NCI-H748 (cell line): Measurements from ENCODE around the gene C5orf63.
A peak's percentile ranks its signal among the peaks of the same experiment; 100 is the strongest.
"Not testable (repeated sequence)": the region's sequence is repeated elsewhere in the genome, so short reads cannot be mapped to it uniquely, and the experiment has no call there.

Experiments
- DNase-seq: peaks from one replicate; lab custom pipeline; 2025; ENCODE audit not compliant: unreplicated experiment; lab: John Stamatoyannopoulos, UW

C5orf63 gene

GRCh38 chr5:127038550-127038949, 34.8 kb downstream of the C5orf63 start:
- no peak for DNase-seq

DNA sequence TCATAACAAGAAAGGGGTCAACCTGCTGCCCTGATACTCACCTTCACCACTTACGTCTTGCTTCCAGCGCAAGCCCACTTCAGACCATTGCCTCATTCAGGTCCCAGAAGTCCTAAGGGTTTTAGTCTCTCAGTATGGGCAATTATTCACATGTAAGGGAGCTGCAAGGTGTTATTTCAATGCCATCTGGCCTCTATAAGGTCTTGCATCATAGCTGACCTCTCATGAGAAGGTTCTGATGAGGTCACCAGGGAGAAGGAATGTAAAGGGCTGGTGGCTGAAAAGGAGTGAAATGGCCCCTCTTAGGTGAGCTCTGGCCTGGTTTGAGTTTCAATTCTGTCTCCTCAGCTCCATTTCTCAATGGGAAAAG, 41.5 kb downstream of the C5orf63 start:
- DNase-seq: no peak

DNA sequence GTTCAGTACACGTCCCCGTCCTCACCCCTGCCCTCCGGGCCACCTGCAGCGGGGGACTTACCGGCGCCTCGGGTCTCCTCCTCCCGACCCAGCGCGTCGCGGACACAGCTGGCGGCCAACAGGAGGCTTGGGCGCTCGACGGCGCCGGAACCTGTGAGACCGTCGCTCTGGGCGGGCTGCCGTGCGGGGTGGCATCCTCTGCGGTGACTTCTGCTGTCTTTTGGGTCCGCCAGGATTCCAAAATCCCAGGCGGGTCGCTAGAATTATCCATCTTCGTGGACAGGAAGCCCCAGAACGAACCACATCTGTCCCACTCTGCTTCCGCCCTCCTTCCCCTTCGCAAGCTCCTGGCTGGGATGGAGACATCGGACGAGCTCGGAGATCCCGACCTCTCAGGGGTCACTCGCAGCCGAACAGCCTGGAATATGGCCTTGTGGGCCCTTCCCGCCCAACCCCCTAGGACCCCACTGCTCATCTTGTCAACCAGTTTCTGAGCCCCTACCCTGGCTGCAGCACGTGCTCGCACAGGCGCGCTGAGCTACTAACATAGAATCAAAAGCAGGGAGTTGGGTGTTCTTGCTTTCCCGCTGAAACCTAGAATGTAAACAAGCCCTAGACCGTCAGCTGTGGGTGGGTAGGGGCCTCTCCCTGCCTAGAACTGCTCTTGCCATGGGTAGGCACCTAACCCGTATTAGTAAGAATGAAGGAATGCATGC, 42.0 kb downstream of the C5orf63 start:
- DNase-seq: peak; percentile 59

DNA sequence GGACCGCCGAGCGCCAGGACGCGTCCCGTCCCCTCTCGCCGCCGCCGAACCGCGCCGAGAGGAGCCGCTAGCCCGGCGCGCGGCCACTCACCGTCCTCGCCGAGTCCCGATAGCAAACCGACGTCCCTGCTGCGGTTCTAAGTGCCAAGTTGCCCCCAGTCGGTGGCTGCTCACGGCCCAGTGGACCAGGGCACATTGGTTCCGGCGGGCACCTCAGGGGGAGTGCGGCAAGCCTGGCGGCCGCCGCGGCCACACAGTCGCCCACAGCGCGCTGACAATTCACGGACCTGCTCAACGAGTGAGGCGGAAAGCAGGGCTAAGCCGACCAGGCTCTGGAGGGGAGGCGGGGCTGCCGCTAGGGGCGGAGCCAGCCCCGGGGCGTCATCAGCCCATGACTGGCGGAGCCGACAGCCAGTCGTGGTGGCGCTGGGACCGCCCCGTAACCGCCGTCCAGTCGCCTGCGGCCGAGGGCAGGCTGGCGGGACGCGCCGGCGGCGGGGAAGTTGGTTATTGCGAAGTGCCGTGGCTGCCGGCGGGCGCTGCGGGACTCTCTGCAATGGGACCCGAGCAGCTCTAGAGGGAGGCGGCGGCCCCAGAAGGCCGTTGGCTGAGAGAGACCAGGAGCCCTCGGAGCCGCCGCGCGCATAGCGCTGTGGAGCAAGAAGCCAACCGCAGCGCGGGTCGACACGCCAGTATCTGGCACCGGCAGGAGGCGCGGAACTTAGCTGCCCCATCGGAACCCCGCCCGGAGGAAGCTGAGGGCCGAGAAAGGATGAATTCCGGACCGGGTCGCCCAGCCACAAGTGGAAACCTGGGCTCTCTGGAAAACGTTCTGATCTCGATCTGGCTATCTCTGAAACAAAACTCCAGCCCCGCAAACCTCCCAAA, 42.8 kb downstream of the C5orf63 start, which contains the start of gene MARCHF3:
Gene MARCHF3, minus strand, starts transcription at position 300 of the 888 bp plus-strand sequence. CDS start 112,387 bp downstream, outside the sequence.
- DNase-seq: peak; percentile 97

GRCh38 chr5:127029581-127030258, 43.6 kb downstream of the C5orf63 start:
- DNase-seq: peak; percentile 91

DNA sequence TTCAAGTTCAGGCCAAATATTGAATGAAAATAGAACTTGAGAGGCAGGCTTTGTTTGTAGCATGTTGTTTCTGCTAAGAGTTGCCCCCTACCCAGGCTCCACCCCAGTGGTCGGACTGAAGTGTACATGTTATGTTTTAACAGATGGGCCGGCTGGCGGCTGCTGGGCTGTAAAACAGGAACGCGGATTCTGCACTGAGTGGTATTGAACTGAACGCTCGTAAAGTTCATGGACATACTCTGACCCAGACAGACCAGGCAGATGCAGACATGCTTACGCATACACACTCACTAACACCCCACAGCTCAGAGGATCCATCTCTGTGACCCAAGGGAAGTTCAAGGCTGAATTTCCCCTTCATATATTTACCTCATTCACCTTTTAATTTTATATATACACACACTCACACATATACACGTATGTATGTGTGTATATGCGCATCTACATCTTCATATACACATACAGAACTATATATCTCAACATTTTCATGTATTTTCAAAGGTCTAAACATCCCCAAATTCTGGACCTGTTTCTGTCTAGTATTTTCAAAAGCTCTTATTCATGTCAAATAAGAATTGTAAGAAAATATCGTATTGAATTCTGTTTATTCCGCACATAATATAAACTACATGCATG, 44.4 kb downstream of the C5orf63 start:
- DNase-seq: peak; percentile 84

DNA sequence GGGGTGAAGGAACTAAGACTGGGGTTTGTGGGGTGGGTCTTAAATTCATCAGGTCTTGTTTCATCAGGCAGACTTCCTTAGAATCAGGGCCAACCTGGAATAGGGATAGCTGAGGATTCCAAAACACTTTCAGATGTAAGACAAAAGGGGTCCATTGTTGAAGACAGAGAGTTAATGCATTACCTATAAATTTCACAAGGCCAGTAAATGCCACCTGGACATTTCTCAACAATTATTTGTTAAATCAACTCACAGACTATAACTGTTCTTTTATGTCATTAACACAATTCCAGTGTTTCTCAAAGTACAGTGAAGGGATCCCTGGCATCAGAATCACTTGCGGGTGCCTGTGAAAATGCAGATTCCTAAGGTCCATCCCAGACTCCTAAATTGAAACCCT, 45.8 kb downstream of the C5orf63 start:
- no peak for DNase-seq

DNA sequence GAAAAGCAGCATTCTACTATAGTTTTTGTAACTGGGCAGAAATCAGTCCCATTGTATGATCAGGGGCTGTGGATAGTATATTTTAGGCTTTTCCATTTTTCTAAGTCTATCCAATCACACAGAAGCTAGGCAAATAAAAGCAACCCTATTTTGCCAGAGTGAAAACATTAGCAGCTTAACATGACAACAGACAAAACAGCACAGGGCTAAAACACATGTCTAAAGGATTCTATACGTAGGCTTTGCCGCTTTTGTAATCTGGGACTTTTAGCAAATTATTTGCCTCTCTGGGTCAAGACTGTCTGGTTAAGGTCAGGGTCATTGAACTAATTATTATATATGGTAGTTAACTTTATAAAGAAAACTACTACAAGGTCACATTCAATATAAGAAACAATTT, 47.1 kb downstream of the C5orf63 start:
- DNase-seq: no peak

- no peak for DNase-seq
Measured at GRCh38 chr5:127025467-127025866, 47.8 kb downstream of the C5orf63 start.

GRCh38 chr5:127024821-127025220, 48.5 kb downstream of the C5orf63 start:
- DNase-seq: no peak

- not testable (repeated sequence) for DNase-seq
Measured at GRCh38 chr5:127023552-127024191, 49.6 kb downstream of the C5orf63 start.

GRCh38 chr5:127022846-127023245, 50.5 kb downstream of the C5orf63 start:
- peak; percentile 11 for DNase-seq

- no peak for DNase-seq
Measured at GRCh38 chr5:127019928-127020327, 53.4 kb downstream of the C5orf63 start.

DNA sequence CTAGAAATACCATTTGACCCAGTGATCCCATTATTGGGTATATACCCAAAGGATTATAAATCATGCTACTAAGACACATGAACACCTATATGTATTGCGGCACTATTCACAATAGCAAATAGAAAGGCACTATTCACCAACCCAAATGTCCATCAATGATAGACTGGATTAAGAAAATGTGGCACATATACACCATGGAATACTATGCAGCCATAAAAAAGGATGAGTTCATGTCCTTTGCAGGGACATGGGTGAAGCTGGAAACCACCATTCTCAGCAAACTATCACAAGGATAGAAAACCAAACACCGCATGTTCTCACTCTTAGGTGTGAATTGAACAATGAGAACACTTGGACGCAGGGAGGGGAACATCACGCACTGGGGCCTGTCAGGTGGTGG, 56.6 kb downstream of the C5orf63 start:
- not testable (repeated sequence) for DNase-seq

GRCh38 chr5:127015716-127016115, 57.6 kb downstream of the C5orf63 start:
- DNase-seq: no peak

- DNase-seq: no peak
Measured at GRCh38 chr5:127014573-127014972, 58.7 kb downstream of the C5orf63 start.

GRCh38 chr5:127013407-127013806, 59.9 kb downstream of the C5orf63 start:
- DNase-seq: no peak

DNA sequence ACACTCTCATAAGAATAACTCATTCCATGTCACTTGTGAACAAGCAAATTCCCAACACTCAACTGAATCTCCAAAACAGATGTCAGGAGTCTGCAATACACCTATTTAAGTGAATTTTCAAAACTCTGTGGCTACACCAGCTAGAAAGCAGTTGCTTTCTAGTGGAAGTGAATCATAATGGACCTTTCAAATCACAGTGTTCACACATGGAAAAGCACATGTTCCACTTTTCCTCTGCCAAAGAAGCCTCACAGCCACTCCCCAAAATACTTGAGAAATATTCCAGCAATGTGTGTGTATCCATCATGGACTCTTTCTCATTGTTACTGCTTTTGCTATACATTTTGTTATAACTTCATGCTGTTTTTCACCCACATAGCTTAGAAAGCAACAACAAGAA, 60.4 kb downstream of the C5orf63 start:
- DNase-seq: no peak

DNA sequence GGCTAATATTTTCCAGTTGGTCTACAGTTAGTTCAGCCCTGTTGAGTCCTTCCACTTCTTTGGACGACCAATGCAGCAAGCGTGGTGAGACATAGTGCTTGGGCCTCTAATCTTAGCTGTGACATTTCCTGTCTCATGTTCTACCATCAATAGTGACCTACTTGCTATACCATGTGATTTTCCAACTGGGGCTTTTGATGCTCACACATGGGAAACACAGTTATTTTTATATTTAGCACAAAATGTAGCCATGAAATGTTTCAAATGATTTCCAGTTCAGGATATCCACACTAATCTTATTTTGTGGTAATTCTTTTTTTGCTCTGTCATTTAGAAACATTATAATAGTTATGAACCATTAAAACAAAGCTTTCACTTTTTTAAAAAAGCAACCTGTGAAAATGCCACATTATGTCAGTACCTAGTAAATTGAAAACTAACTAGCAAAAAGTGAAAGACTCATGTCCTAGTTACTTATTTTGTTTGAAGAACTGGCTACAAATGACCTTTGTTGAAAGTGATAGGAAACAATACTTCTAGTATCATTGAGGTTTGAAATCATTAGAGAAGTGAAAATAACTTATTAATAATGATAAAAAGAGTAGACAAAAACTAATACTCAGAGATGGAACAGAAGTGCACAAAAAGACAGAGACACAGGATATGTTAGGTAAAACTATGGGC, 61.2 kb downstream of the C5orf63 start:
- DNase-seq: no peak

- no peak for DNase-seq
Measured at GRCh38 chr5:127011153-127011552, 62.1 kb downstream of the C5orf63 start.
